Panc1 (cell line): ENCODE data around the gene TERT. TPM values are rescaled to one million over a fixed set of nuclear protein-coding genes. Genes with fewer than 3 reads are reported as not detected.
A peak's percentile ranks its signal among the peaks of the same experiment; 100 is the strongest.
"Not testable (repeated sequence)": the region's sequence is repeated elsewhere in the genome, so short reads cannot be mapped to it uniquely, and the experiment has no call there.

Experiments
- ATAC-seq: fragments of 200-7000 bp; cut with Tn5 transposase; 2 replicates; pipeline ENCODE4 v1.9.1; 2020; ENCODE audit warnings: mild to moderate bottlenecking, moderate library complexity
- BruUV-seq: library from RNA; stranded (reverse); fragments of 400-500 nt; replicated peaks from 2 replicates; lab custom pipeline; 2021; lab: Mats Ljungman, UMichigan
- CTCF ChIA-PET: fragments of 300-600 bp; sonication (Branson Sonifier 250); formaldehyde crosslinking; loops from one replicate; lab custom pipeline; 2022; ENCODE audit warnings: antibody characterized with exemption; lab: Charles Lee
- POLR2A ChIA-PET: fragments of 300-600 bp; sonication (Branson Sonifier 250); formaldehyde crosslinking; loops from one replicate; lab custom pipeline; 2022; ENCODE audit warnings: antibody characterized with exemption; lab: Charles Lee
- DNase-seq: peaks from one replicate; pipeline ENCODE4 v3.0.0-alpha.2; 2010; ENCODE audit warnings: low read depth, low spot score
- H3K27ac ChIP-seq: 2 replicates; pipeline ENCODE4 v1.5.1; 2011; ENCODE audit warnings: mild to moderate bottlenecking, low read length, inconsistent platforms
- H3K27me3 ChIP-seq: fragments of 200-500 bp; sonication (Bioruptor generic); 2 replicates; pipeline ENCODE4 v1.6.0; 2014; ENCODE audit warnings: low read length, inconsistent platforms; ENCODE audit not compliant: control insufficient read depth, insufficient read depth
- H3K36me3 ChIP-seq: fragments of 200-500 bp; sonication (Bioruptor generic); 2 replicates; pipeline ENCODE4 v1.5.1; 2014; ENCODE audit warnings: inconsistent platforms, mild to moderate bottlenecking, low read length, moderate library complexity; ENCODE audit not compliant: control insufficient read depth, insufficient read depth
- H3K4me1 ChIP-seq: 2 replicates; pipeline ENCODE4 v1.5.1; 2011; ENCODE audit warnings: inconsistent platforms, mild to moderate bottlenecking, low read length, moderate library complexity; ENCODE audit not compliant: control insufficient read depth, insufficient read depth
- H3K4me3 ChIP-seq, 2 experiments: 2 replicates each; pipeline ENCODE4 v1.5.1; 2011 to 2012; ENCODE audit warnings: low read depth in 2 of 2, low read length in 2 of 2, mild to moderate bottlenecking in 2 of 2, inconsistent platforms in 1 of 2, moderate library complexity in 1 of 2
- H3K9me3 ChIP-seq: fragments of 200-500 bp; sonication (Bioruptor generic); 2 replicates; pipeline ENCODE4 v1.5.1; 2014; ENCODE audit warnings: low read depth, mild to moderate bottlenecking, inconsistent platforms, low read length, moderate library complexity; ENCODE audit not compliant: control insufficient read depth, insufficient read depth
- CTCF ChIP-seq: fragments of 450-650 bp; IDR thresholded peaks from 2 replicates; pipeline ENCODE4 v1.5.1; 2017; ENCODE audit warnings: mild to moderate bottlenecking
- POLR2AphosphoS5 ChIP-seq: IDR thresholded peaks from 2 replicates; pipeline ENCODE4 v1.6.1; 2012; ENCODE audit warnings: mild to moderate bottlenecking, low read depth, low read length, moderate library complexity
- REST ChIP-seq, 2 experiments: IDR thresholded peaks; 2 replicates each; pipeline ENCODE4 v1.6.1; 2011 to 2012; ENCODE audit warnings: low read depth in 2 of 2, control low read depth in 1 of 2, low read length in 1 of 2, mild to moderate bottlenecking in 1 of 2, moderate library complexity in 1 of 2; ENCODE audit not compliant: insufficient read depth in 1 of 2
- SIN3A ChIP-seq: IDR thresholded peaks from 2 replicates; pipeline ENCODE4 v1.6.1; 2012; ENCODE audit warnings: low read depth, mild to moderate bottlenecking, low read length, moderate library complexity, borderline replicate concordance; ENCODE audit not compliant: insufficient read depth
- in situ Hi-C: cut with HindIII; loops from 2 replicates; pipeline ENCODE4 v1.10.0; 2016; ENCODE audit warnings: low sequenced_read_pairs, low pct_unique_long_range_greater_than_20kb
- intact Hi-C: fragments of 100-400 bp; cut with micrococcal nuclease; formaldehyde crosslinking; loops from one replicate; pipeline ENCODE4 v1.10.0; 2022; ENCODE audit not compliant: unreplicated experiment
- total RNA-seq: library from RNA; stranded (reverse); gene quantifications from one replicate; pipeline ENCODE4 v1.2.1, GENCODE V29; 2021; ENCODE audit not compliant: unreplicated experiment

Gene TERT
- total RNA-seq, 1 experiment from 2014 or later, result 8.9 TPM

GRCh38 chr5:1276930-1277329 is 17.9 kb downstream of the TERT start:
- Histone ChIP-seq H3K9me3 (no peaks in the 10 kb centered on the region), H3K4me3 (no peak overlapping the region), H3K4me1 (no peaks in the 10 kb centered on the region), H3K27me3 (no peaks in the 10 kb centered on the region), H3K27ac (no peak overlapping the region), H3K36me3 (no peaks in the 10 kb centered on the region)
- DNase-seq (no peak), ATAC-seq (0 out of 2 replicates have a peak, but pooled peaks have one; percentile 22)
- CTCF ChIA-PET, result no interaction called here
- intact Hi-C loops, result no loop called here
- no TSS peak for BruUV-seq
- in situ Hi-C loops, result no loop called here
- POLR2A ChIA-PET, result no interaction called here
- no peak for TF ChIP-seq SIN3A
- no peak for TF ChIP-seq CTCF
- no peak for TF ChIP-seq REST (IDR thresholded peaks at IDR 0.05; ENCODE audit: insufficient read depth in 1 of 2, low read depth in 2 of 2, low read length in 1 of 2)

DNA sequence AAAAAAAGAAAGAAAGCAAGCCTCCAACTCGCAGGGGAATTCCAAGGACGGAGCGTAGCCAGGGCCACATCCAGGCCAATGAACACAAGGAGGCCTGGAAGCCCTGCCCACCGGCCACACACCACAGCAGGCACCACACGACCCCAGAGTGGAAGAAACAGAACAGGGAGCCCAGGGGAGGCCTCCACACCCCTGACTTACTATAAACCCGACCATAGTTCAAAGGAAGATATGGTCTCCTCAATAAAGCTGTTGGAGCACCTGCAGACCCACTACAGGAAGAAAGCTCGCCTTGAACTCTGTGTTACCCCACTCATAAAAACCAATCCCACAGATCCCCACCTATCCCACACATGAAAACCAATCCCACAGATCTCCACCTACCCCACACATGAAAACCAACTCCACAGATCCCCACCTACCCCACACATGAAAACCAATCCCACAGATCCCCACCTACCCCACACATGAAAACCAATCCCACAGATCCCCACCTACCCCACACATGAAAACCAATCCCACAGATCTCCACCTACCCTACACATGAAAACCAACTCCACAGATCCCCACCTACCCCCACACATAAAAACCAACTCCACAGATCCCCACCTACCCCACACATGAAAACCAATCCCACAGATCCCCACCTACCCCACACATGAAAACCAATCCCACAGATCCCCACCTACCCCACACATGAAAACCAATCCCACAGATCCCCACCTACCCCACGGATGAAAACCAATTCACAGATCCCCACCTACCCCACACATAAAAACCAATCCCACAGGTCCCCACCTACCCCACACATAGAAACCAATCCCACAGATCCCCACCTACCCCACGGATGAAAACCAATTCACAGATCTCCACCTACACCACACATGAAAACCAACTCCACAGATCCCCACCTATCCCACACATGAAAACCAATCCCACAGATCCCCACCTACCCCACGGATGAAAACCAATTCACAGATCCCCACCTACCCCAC is 19.2 kb downstream of the TERT start:
- CTCF ChIA-PET, H3K27me3 ChIP-seq, H3K36me3 ChIP-seq, H3K9me3 ChIP-seq, in situ Hi-C loops, H3K4me1 ChIP-seq, H3K27ac ChIP-seq, BruUV-seq, H3K4me3 ChIP-seq, intact Hi-C loops, DNase-seq, ATAC-seq: not testable (repeated sequence)
- POLR2A ChIA-PET, result interaction anchor here (0.7 kb wide), 1 partner anchor 459 kb away, joined by 6 read pairs; no protein-coding TSS in a partner anchor

GRCh38 chr5:1274471-1274870 is 20.4 kb downstream of the TERT start:
- TF ChIP-seq POLR2AphosphoS5 (no peak), REST (IDR thresholded peaks at IDR 0.05; ENCODE audit: insufficient read depth in 1 of 2, low read depth in 2 of 2, low read length in 1 of 2) (no peak)
- no TSS peak for BruUV-seq
- ATAC-seq (no peak), DNase-seq (no peak)
- in situ Hi-C loops (no loop called here), intact Hi-C loops (no loop called here)
- Histone ChIP-seq H3K4me3 (no peak overlapping the region), H3K9me3 (no peaks in the 10 kb centered on the region), H3K36me3 (no peaks in the 10 kb centered on the region), H3K4me1 (no peaks in the 10 kb centered on the region), H3K27me3 (no peaks in the 10 kb centered on the region), H3K27ac (no peak overlapping the region)
- CTCF ChIA-PET, result no interaction called here
- POLR2A ChIA-PET, result interaction anchor here (0.7 kb wide), 1 partner anchor 457 kb away, joined by 6 read pairs; no protein-coding TSS in a partner anchor
